Mesenteric fat pad (tissue), 1 donor: Measurements from ENCODE around the gene CMTM8. TPM values are rescaled to one million over a fixed set of nuclear protein-coding genes. Genes with fewer than 3 reads are reported as not detected.

Source experiments
- DNase-seq: peaks from one replicate; pipeline ENCODE4 v3.0.0-alpha.2; 2020; ENCODE audit warnings: low spot score
- total RNA-seq: library from RNA; stranded (reverse); fragmentation: NEBNext Ultra II Directional; extraction: Animal tissue kit (Norgen Biotek cat#: 25700); gene quantifications from one replicate; pipeline ENCODE4 v1.2.1, GENCODE V29; 2021
- donor health status: DM: yes; HTN: yes; CAD: no.

Gene CMTM8
- total RNA-seq, 1 donor from 2014 or later: 5.6 TPM

DNA sequence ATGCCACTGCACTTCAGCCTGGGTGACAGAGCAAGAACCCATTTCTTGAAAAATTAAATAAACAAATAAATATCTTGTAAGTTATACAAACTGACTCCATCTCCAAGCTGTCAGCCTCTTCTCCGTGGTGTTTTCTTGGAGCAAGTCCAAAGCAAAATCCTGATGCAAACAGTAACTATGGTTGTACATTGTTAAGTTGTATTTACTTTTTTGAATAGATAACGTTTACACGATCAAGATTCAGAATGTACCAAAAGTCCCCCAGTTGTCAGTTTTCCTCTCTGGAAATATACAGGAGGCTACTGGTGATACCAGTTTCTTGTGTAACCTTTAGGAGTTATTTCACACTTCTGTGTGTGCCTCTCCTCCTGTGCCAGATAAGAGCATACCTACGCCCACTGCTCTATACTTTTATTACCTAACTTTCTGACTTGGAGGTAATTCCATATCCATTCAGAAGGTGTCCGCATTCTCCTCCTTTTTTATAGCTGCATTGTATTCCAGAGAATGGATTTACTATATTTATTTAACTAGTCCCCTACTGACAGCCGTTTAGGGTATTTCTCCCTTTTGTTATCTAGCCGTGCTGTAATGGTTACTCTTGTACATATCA lies 167.3 kb downstream of the CMTM8 start:
- no peak for DNase-seq

DNA sequence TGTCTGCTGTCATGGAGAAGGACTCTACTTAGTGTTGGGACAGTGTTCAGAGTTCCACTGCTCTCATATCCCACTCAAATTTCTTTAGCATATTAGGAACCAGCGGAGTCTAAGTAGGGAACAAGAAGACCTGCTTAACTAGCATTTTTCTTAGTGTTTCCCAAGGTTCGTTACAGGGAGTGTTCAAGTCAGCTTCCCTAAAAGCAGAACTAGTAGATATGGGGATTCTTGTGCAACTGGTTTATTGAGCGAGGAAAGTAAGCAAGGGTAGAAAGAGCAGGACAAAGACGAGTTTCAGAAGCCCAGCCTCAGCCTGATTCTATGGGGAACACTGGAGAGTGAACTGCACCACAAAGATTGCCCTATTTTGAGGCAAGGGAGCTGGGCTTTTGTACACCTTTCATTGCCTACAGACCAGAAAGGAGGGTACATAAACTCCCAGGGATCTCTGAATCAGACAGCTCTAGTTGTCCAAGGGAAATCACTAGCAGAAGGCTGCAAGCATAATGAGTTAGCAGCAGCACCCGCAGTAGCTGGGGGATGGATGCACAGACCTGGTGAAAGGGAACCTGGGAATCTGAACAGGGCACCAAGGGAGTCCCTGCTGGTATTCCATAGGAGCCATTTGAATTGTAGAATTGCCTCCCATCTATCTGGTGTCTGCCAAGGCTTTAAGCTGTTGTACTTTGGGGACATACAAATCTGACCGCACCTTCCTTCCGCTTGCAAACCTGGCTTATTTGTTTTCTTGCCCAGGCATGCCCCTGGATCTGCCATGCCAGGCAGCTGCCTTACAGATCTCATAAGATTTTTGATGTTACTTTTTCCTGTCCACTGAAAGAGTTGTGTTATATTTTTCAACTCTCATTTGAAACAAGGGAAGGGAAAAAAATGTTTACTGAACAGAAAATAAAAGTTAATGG lies 168.3 kb downstream of the CMTM8 start:
- no peak for DNase-seq

DNA sequence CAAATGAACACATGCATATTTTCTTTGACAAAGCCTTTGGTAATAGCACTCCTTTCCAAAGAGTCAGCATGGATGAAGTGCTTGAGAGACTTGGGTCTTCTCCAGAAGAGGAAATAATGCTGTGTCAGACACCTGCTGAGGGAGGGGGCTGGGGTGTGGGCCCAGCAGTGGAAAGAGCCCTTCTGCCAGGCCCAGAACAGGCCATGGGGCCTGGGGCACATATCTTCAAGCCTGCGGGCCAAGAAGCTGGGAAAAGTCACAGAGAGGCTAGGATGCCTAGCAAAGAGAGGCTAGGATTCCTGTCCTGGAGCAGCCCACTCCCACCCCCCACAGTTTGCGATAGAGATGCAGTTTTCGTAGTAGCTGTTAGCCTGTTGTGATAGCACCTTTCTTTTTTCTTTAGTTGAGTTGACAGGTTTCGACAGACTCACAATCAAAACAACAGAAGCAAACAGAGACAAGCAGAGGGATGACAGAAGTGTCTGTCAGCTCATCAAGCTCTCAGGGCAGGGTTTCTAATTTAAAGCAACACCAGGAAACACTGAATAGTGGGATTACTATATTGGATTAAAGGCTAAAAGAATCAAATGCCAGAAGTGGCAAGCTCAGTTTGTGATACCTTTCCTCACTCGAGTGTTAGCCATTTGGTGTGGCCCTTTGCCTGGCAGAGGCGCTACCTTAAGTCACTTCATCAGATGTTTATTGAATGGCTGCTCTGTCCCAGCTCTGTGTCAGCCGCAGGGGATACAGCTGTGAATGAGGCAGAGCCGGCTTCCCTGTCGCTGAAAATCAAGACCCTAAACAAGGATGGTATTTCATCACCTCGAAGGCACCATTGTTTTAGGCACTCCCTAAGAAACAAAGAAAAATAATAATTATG lies 172.1 kb downstream of the CMTM8 start:
- DNase-seq: no peak

DNA sequence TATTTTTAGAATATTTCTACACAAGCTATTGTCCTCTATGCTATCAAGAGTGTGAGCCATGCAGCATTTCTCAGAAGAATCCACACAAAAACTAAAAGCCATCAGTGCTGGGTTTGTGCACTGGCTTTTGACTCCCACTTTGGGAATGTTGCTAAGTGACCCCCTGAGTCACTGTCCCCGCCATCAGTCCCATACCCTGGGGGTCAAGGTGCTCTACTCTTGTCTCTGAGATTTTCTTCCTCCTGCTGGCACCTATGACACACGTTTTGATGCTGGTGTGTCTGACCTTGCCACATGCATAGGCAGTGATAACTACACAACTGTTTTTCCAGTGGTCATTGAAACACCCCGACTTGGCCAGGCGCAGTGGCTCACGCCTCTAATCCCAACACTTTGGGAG lies 173.0 kb downstream of the CMTM8 start:
- DNase-seq: no peak

DNA sequence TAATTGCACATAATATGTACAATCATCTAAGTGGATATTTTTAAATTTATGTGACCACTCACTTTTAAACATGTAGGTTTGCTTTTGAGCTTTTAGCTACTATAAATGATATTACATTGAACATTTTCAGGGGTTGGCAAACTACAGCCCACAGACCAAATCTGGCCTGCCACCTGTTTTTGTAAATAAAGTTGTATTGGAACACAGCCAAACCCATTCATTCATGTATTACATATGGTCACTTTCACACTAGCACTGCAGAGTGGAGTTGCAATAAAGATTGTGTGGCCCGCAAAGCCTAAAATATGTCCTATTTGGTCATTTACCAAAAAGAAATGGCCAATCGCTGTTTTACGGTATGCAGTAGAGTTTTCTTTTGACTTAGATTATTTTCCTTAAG lies 174.4 kb downstream of the CMTM8 start:
- DNase-seq: no peak

DNA sequence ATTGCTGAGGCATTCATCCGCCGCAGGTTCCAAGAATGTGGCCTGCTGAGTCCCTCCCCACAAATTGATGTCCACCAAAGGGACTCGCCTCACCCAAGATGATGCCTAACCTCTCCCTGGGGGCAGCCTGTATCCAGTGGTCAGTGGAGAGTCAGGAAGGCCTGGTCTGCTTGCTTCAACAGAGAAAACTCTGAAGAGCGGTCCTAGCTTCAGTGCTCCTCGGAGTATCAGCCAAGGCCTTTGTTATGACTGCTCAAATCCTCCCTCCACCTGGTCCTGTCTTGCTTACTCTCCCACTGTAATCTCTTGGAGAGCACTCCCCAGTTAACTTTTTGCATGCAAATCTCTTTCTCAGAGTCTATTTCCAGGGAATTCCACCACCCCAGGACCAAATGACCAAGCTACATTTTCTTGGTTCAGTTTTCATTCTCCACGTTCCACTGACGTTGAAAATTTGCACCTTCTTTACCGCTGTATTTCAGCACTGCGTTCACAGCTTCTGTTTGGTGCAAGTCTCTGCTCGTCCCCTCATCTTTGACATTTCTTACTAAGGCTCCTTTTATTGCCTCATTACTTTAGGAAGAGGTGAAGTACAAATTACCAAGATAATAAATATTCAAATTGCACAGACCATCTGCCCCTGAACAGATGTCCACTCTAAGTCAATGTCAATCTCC lies 175.5 kb downstream of the CMTM8 start:
- DNase-seq: no peak

DNA sequence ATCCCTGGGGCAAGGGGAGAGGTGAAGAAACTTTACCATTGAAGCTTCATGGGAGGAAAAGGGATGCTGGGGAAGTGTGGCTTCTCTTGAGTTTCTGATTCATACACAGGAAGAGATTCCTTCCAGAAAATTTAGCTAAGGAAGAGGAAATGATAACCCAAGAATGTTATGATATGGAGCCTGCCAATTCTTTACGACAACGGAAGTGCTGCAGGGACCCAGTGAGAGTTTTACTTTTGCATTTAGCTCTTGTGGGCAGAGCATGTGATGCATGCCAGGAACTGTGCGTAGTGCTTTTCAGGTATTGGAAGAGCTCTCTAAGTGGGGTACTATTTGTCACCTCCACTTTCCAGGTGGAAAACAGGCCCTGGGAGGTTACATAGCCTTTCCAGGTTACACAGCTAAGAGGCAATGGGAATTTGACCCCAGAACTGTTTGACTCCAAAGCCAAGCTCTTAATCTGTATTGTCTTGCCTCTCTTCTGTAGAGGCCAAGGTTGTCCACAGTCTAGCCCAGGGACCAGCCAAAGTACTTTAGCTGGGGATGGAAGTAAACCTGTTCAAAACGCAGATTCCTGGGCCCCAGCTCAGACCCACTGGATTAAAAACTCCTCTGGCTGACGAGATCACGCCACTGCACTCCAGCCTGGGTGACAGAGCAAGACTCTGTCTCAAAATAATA lies 176.2 kb downstream of the CMTM8 start:
- no peak for DNase-seq

DNA sequence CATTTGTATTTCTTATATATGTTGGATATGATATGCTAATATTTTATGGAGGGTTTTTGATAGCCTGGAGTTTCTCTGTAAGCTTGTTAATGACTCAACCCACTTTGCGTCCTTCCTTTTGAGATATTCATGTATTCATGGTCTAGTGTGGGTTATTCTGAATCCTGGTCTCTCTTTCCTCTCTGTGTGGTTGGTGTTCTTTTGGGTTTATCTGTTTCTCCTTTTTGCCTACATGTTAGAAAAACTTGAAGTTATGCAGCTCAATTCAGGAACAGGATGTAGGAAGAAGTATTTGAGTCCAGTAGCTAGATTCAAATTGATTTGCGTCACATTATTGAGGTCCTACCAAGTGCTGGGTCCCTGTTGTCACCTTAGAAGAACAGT lies 181.3 kb downstream of the CMTM8 start:
- DNase-seq: no peak

Other genes with a start within 250 kb of the CMTM8 start
- 51.7 TPM for gene GPD1L, start 132.1 kb upstream of the CMTM8 start, total RNA-seq
- gene CMTM7, start 153.2 kb downstream of the CMTM8 start, total RNA-seq: 33.8 TPM